Heart left ventricle (tissue), 13 donors: ENCODE measurements around the gene LYG1.

Experiments
- POLR2A ChIP-seq, 2 donors: fragments of 450-650 bp; IDR thresholded peaks; one replicate each; pipeline ENCODE4 v1.6.1; 2017; ENCODE audit warnings: antibody characterized with exemption in 2 of 2, mild to moderate bottlenecking in 2 of 2, moderate library complexity in 2 of 2
- TF ChIP-seq, protein P1 (sequence below), 12 donors: fragments of 200-600 bp; sonication (generic) in 4 of 12; IDR thresholded peaks; one replicate each; pipeline versions ENCODE4 v1.5.0 to v1.8.0; 2018 to 2022; ENCODE audit warnings: antibody characterized with exemption in 12 of 12, mild to moderate bottlenecking in 5 of 12
- donor health status: ischemic (EF 13 %, LVEDD 7.1; RV severe dilation, severe dysfunction).
- donor health status: DM: no; HTN: yes; CAD: no.
- donor health status: DM: no; HTN: no; CAD: no.
- donor health status: ischemic (EF 25% LVEDD 6.9; RV normal size, moderate dysfunction).
- donor health status: ischemic (EF 25% LVEDD 5.7; RV mildly dilated, moderate dysfunction).
- donor health status: ischemic (EF 35%, LVEDD 5.7; RV mildly dilated, moderate dysfunction).
- donor health status: nonischemic (EF 11% LVEDD 7.7; RV severe dilation, severe dysfunction).
- donor health status: DM: yes; HTN: yes; CAD: no.
- donor health status: PGD.
- donor health status: ischemic (EF 29% LVEDD 5.4; RV normal size, mild dysfunction).
- donor health status: nonischemic (EF 23%, LVEDD 6.1; RV moderate dilation, normal function).

DNA sequence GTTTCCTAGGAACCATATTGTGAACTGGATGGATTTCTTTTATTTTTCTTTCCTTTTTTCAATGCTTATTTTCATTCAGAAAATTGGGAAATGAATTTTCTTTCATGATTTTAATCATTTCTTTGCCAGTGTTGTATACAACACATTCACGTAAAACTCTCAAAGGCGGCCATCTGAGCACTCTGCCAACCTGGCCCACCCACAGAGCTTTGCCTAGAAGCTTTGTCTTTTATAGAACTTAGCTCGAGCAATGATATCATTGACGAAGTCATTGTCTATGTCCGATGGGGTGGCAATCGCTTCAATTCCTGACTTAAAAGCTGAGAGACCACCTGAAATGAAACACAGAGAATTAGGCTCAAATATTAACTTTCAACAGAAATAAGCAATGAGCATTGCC is 58.8 kb downstream of the LYG1 start:
- TF ChIP-seq, protein P1, sequence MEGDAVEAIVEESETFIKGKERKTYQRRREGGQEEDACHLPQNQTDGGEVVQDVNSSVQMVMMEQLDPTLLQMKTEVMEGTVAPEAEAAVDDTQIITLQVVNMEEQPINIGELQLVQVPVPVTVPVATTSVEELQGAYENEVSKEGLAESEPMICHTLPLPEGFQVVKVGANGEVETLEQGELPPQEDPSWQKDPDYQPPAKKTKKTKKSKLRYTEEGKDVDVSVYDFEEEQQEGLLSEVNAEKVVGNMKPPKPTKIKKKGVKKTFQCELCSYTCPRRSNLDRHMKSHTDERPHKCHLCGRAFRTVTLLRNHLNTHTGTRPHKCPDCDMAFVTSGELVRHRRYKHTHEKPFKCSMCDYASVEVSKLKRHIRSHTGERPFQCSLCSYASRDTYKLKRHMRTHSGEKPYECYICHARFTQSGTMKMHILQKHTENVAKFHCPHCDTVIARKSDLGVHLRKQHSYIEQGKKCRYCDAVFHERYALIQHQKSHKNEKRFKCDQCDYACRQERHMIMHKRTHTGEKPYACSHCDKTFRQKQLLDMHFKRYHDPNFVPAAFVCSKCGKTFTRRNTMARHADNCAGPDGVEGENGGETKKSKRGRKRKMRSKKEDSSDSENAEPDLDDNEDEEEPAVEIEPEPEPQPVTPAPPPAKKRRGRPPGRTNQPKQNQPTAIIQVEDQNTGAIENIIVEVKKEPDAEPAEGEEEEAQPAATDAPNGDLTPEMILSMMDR (IDR thresholded peaks at IDR 0.05) = no peak
- no peak for TF ChIP-seq POLR2A (IDR thresholded peaks at IDR 0.05)
